ENCODE measurements around the gene MLKL.

MLKL gene

GRCh38 chr16:74641969-74642368 lies 58.7 kb downstream of the MLKL start:
- DNase-seq: no peak

GRCh38 chr16:74637742-74638453 lies 62.8 kb downstream of the MLKL start:
- no peak for DNase-seq

- no peak for DNase-seq
These were observed 65.4 kb downstream of the MLKL start for GRCh38 chr16:74635303-74635702.

- DNase-seq: no peak
These were observed 67.0 kb downstream of the MLKL start for GRCh38 chr16:74633686-74634085.

GRCh38 chr16:74627506-74628220 lies 73.0 kb downstream of the MLKL start:
- no peak for DNase-seq

GRCh38 chr16:74626741-74627416 lies 73.8 kb downstream of the MLKL start:
- no peak for DNase-seq

- DNase-seq: no peak
These were observed 74.9 kb downstream of the MLKL start for GRCh38 chr16:74625500-74626350.

GRCh38 chr16:74623839-74624235 lies 76.8 kb downstream of the MLKL start:
- no peak for DNase-seq

GRCh38 chr16:74623214-74623838 lies 77.3 kb downstream of the MLKL start:
- DNase-seq: peak; percentile 73

GRCh38 chr16:74622005-74622404 lies 78.7 kb downstream of the MLKL start:
- no peak for DNase-seq

All from eye (tissue), 1 donor.